ENCODE data around the gene ZCCHC7.

The ZCCHC7 gene

DNA sequence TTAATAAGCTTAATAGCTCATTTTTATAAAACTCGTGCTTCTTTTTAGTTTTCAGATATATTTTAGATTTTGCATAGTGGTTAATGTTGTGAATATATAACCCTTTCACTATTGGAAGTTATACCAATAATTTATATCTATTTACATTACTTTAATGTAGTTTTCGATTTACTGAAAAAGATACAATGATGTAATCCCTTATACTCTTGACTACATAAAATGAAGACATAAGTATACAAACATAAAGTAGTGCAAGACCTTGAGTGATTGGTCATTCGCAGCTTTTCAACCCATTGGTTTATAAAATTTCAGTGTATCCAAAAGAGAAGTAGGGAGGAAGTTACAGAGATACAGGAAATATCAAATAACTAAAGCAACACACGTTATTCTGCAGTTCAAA lies 217.8 kb downstream of the ZCCHC7 start:
- DNase-seq (ENCODE audit: extremely low read depth, low read depth): no peak
- TF ChIP-seq, protein P1, sequence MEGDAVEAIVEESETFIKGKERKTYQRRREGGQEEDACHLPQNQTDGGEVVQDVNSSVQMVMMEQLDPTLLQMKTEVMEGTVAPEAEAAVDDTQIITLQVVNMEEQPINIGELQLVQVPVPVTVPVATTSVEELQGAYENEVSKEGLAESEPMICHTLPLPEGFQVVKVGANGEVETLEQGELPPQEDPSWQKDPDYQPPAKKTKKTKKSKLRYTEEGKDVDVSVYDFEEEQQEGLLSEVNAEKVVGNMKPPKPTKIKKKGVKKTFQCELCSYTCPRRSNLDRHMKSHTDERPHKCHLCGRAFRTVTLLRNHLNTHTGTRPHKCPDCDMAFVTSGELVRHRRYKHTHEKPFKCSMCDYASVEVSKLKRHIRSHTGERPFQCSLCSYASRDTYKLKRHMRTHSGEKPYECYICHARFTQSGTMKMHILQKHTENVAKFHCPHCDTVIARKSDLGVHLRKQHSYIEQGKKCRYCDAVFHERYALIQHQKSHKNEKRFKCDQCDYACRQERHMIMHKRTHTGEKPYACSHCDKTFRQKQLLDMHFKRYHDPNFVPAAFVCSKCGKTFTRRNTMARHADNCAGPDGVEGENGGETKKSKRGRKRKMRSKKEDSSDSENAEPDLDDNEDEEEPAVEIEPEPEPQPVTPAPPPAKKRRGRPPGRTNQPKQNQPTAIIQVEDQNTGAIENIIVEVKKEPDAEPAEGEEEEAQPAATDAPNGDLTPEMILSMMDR (IDR thresholded peaks at IDR 0.05; ENCODE audit: low read depth, low read length): no peak

DNA sequence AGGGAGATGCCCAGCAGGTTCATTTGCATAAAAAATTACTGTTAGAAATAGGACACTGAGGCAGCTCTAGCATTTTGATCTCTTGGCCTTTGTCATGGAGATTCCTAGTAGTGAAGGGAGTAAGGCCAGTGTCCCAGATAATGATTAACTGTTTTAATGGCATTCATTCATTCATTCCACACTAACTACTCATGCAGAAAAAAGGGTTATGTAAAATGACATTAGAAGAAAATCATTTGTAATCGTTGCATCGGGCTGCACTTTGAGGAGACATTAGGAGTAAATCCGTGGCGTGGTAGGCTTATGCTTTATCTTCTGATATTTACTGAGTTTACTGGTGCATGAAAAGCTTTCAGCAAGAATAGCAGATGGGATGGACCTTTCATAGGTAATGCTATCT lies 219.5 kb downstream of the ZCCHC7 start:
- no peak for DNase-seq (ENCODE audit: extremely low read depth, low read depth)
- TF ChIP-seq, protein P1 (IDR thresholded peaks at IDR 0.05; ENCODE audit: low read depth, low read length): no peak

DNA sequence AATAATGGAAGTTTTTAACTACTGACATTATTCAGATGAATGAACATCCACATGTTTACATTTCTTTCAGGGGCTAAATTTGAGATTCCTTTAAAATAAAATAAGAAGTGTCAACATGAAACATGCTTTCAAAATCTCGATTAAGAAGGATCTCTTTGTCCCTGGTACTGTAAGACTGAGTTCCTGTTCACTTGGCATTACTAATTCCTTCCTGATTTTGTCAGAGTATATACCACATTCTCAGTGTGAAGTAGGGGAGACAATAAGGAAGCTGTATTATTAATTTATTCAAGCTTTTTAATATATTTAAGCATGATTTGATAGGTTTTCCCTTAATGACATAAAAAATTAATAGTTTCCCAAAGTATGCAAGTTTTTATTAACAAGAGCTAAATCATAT lies 220.6 kb downstream of the ZCCHC7 start:
- TF ChIP-seq, protein P1 (IDR thresholded peaks at IDR 0.05; ENCODE audit: low read depth, low read length): no peak
- no peak for DNase-seq (ENCODE audit: extremely low read depth, low read depth)

DNA sequence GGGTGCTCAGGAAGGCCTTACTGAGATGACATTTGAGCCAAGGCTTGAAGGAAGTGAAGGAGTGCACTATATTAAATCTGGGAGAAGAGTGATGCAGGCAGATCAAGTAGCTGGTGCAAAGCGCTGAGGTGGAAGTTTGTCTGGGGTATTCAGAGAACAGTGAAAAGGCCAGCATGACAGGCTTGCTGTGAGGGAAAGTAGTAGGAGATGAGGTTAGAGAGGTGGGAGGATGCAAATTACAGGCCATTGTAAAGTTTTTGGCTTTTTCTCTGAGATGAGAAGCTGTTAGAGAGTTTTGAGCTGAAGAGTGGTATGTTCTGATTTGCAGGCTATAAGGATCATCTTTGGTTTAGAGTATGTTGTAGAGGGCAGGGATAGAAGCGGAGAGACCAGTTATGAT lies 221.3 kb downstream of the ZCCHC7 start:
- TF ChIP-seq, protein P1 (IDR thresholded peaks at IDR 0.05; ENCODE audit: low read depth, low read length): no peak
- DNase-seq (ENCODE audit: extremely low read depth, low read depth): no peak

DNA sequence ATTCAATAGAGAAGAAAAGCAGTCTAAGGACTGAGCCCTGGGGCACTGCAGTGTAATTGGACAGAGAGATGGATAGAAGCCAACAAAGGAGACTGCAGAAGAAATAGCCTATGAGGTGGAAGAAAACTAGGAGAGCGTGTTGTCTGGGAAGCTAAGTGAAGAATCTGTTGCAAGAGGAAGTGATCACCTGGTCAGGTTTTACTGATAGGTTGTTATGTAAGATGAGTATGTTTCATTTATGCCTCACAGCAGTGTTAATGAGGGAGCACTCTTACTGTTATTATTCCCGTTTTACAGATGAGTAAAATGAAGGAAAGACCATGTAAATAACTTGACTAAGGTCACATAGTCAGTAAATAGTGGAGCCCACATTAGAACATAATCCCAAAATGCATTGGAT lies 222.1 kb downstream of the ZCCHC7 start:
- TF ChIP-seq, protein P1 (IDR thresholded peaks at IDR 0.05; ENCODE audit: low read depth, low read length): no peak
- no peak for DNase-seq (ENCODE audit: extremely low read depth, low read depth)

DNA sequence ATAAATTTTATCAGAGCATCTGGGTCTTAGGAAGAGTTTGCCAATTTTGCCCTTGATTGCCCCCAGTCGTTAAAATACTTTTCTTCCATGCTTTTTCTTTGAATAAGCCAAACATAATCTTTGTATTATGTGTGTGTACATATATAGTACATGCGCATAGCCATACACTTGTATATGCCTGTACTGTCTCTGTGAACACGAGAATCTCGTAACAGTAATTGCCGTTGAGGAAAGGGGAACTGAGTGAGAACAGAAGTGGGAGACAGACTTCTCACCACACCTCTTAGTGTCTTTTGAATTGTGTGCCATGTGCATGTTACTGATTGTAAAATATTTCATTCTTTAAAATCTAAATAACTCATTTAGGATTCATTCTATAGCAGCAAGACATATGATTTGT lies 222.5 kb downstream of the ZCCHC7 start:
- TF ChIP-seq, protein P1 (IDR thresholded peaks at IDR 0.05; ENCODE audit: low read depth, low read length): no peak
- no peak for DNase-seq (ENCODE audit: extremely low read depth, low read depth)

DNA sequence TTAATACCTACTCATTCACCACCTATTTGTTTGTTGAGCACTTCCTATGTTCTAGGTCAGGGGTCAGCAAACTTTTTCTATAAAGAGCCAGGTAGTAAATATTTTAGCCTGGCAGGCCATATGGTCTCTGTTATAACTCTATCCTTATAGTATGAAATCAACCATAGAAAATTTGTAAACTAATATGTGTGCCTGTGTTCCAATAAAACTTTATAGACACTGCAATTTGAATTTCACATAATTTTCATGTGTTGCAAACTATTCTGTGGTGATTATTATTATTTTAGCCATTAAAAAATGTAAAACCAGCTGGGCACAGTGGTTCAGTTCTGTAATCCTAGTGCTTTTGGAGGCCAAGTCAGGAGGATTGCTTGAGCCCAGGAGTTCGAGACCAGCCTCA lies 223.3 kb downstream of the ZCCHC7 start:
- DNase-seq (ENCODE audit: extremely low read depth, low read depth): no peak
- TF ChIP-seq, protein P1 (IDR thresholded peaks at IDR 0.05; ENCODE audit: low read depth, low read length): no peak
